Measurements from ENCODE around the gene P2RY14. TPM values are rescaled to one million over a fixed set of nuclear protein-coding genes. Genes with fewer than 3 reads are reported as not detected.

Gene P2RY14
- total and polyA plus RNA-seq, 12 donors: 0.72 to 5.3 (median 2.7) TPM

- peak in 1 of 2 donors; percentile 50 for DNase-seq
- peak in 1 of 9 donors; percentile 18 for TF ChIP-seq CTCF (IDR thresholded peaks at IDR 0.05)
- Histone ChIP-seq H3K4me3 (no peak overlapping the region), H3K27me3 (no peaks in the 10 kb centered on the region), H3K4me1 (peaks cover 0 to 52% (median 19%) of the 10 kb centered on the region in 9 donors), H3K36me3 (no peaks in the 10 kb centered on the region), H3K9me3 (no peaks in the 10 kb centered on the region), H3K27ac (peak overlapping the region in 9 of 10 donors; percentile 31 to 75 (median 65))
- ATAC-seq: peak; percentile 39 to 83 (median 63)
- WGBS, 2 donors: 42 to 56% methylated on average over 1 of the region's 1 CpG
- intact Hi-C loops (cut with DNase I): loop anchor here in 8 of 10 donors (1.0 to 10.0 kb wide), 10 partner anchors 39 to 689 kb away; no protein-coding TSS in a partner anchor
Measured at GRCh38 chr3:151228666-151229040, 49.7 kb downstream of the P2RY14 start.

GRCh38 chr3:151227807-151228665 lies 50.3 kb downstream of the P2RY14 start:
- 36 to 38% methylated on average over 9 of the region's 9 CpGs for WGBS, 2 donors
- peak; percentile 53 to 81 for DNase-seq
- Histone ChIP-seq H3K9me3 (peaks cover 0 to 3% (median 0%) of the 10 kb centered on the region in 11 donors), H3K4me3 (no peak overlapping the region), H3K27me3 (no peaks in the 10 kb centered on the region), H3K36me3 (no peaks in the 10 kb centered on the region), H3K4me1 (peaks cover 0 to 52% (median 19%) of the 10 kb centered on the region in 9 donors), H3K27ac (peak overlapping the region in 9 of 10 donors; percentile 31 to 75 (median 65))
- intact Hi-C loops (cut with DNase I): loop anchor here in 9 of 10 donors (1.0 to 10.0 kb wide), 11 partner anchors 39 to 689 kb away; no protein-coding TSS in a partner anchor
- peak; percentile 74 to 91 (median 86) for ATAC-seq
- TF ChIP-seq CTCF (IDR thresholded peaks at IDR 0.05): peak; percentile 80 to 96 (median 91)

- peaks cover 0 to 3% (median 0%) of the 10 kb centered on the region in 11 donors for H3K9me3 ChIP-seq
- H3K4me3 ChIP-seq: no peak overlapping the region
- H3K36me3 ChIP-seq: no peaks in the 10 kb centered on the region
- intact Hi-C loops (cut with DNase I): loop anchor here in 6 of 10 donors (1.0 to 10.0 kb wide), 8 partner anchors 40 to 690 kb away; no protein-coding TSS in a partner anchor
- ATAC-seq: peak in 6 of 8 donors; percentile 7 to 55 (median 18)
- peaks cover 0 to 52% (median 19%) of the 10 kb centered on the region in 9 donors for H3K4me1 ChIP-seq
- peak overlapping the region in 5 of 10 donors; percentile 3 to 75 (median 46) for H3K27ac ChIP-seq
- no peak for DNase-seq
- no peak for TF ChIP-seq CTCF (IDR thresholded peaks at IDR 0.05)
- 76 to 80% methylated on average over 6 of the region's 6 CpGs for WGBS, 2 donors
- no peaks in the 10 kb centered on the region for H3K27me3 ChIP-seq
Measured at GRCh38 chr3:151227266-151227806, 51.0 kb downstream of the P2RY14 start.

GRCh38 chr3:151226825-151227224 lies 51.5 kb downstream of the P2RY14 start:
- no peak for DNase-seq
- Histone ChIP-seq H3K27me3 (no peaks in the 10 kb centered on the region), H3K27ac (peak overlapping the region in 1 of 10 donors; percentile 46), H3K4me3 (no peak overlapping the region), H3K4me1 (peaks cover 0 to 52% (median 19%) of the 10 kb centered on the region in 9 donors), H3K36me3 (no peaks in the 10 kb centered on the region), H3K9me3 (peaks cover 0 to 3% (median 0%) of the 10 kb centered on the region in 11 donors)
- TF ChIP-seq CTCF (IDR thresholded peaks at IDR 0.05): no peak
- ATAC-seq: no peak
- WGBS, 2 donors: 83 to 91% methylated on average over 5 of the region's 5 CpGs
- intact Hi-C loops (cut with DNase I): loop anchor here in 6 of 10 donors (1.0 to 10.0 kb wide), 8 partner anchors 40 to 690 kb away; no protein-coding TSS in a partner anchor
